ENCODE results near the gene ORC6.

The ORC6 gene

GRCh38 chr16:46719528-46719927, 30.1 kb downstream of the ORC6 start:
- Histone ChIP-seq H3K27me3 (replicated peaks; ENCODE audit: insufficient read depth, low read length) (no peaks in the 10 kb centered on the region), H2AFZ (ENCODE audit: low read length) (no peak overlapping the region), H3K9me3 (replicated peaks; ENCODE audit: insufficient read depth, low read length) (no peaks in the 10 kb centered on the region), H4K20me1 (ENCODE audit: insufficient read depth, low read length) (no peaks in the 10 kb centered on the region), H3K4me1 (ENCODE audit: low read length) (no peaks in the 10 kb centered on the region), H3K4me2 (ENCODE audit: low read depth, low read length) (no peak overlapping the region), H3K79me2 (ENCODE audit: low read length) (no peaks in the 10 kb centered on the region), H3K9ac (ENCODE audit: low read length) (no peak overlapping the region), H3K4me3 (ENCODE audit: low read length) (no peak overlapping the region), H3K36me3 (replicated peaks; ENCODE audit: insufficient read depth, low read length) (no peaks in the 10 kb centered on the region), H3K27ac (ENCODE audit: low read length) (no peak overlapping the region), H3F3A (ENCODE audit: insufficient read depth, low read length) (no peaks in the 10 kb centered on the region), H3K9me2 (replicated peaks; ENCODE audit: insufficient read depth, low read length) (no peaks in the 10 kb centered on the region)
- no peak for DNase-seq
- no peak for TF ChIP-seq CTCF (IDR thresholded peaks at IDR 0.05; ENCODE audit: low read length)
- TF ChIP-seq EZH2 (optimal IDR thresholded peaks at IDR 0.05; ENCODE audit: low read depth, low read length) = no peak
- TF ChIP-seq EZH2phosphoT487 (IDR thresholded peaks at IDR 0.05; ENCODE audit: low read length) = no peak

- H3K27ac ChIP-seq (ENCODE audit: low read length) = no peak overlapping the region
- H3K4me3 ChIP-seq (ENCODE audit: low read length) = no peak overlapping the region
- H3K27me3 ChIP-seq (replicated peaks; ENCODE audit: insufficient read depth, low read length) = no peaks in the 10 kb centered on the region
- no peaks in the 10 kb centered on the region for H3K36me3 ChIP-seq (replicated peaks; ENCODE audit: insufficient read depth, low read length)
- no peak for TF ChIP-seq EZH2phosphoT487 (IDR thresholded peaks at IDR 0.05; ENCODE audit: low read length)
- no peak for TF ChIP-seq EZH2 (optimal IDR thresholded peaks at IDR 0.05; ENCODE audit: low read depth, low read length)
- TF ChIP-seq CTCF (IDR thresholded peaks at IDR 0.05; ENCODE audit: low read length) = no peak
- no peaks in the 10 kb centered on the region for H4K20me1 ChIP-seq (ENCODE audit: insufficient read depth, low read length)
- no peak overlapping the region for H2AFZ ChIP-seq (ENCODE audit: low read length)
- H3K9me3 ChIP-seq (replicated peaks; ENCODE audit: insufficient read depth, low read length) = no peaks in the 10 kb centered on the region
- H3K79me2 ChIP-seq (ENCODE audit: low read length) = no peaks in the 10 kb centered on the region
- H3K4me1 ChIP-seq (ENCODE audit: low read length) = no peaks in the 10 kb centered on the region
- H3K4me2 ChIP-seq (ENCODE audit: low read depth, low read length) = no peak overlapping the region
- no peak for DNase-seq
- H3F3A ChIP-seq (ENCODE audit: insufficient read depth, low read length) = no peaks in the 10 kb centered on the region
- H3K9me2 ChIP-seq (replicated peaks; ENCODE audit: insufficient read depth, low read length) = no peaks in the 10 kb centered on the region
- no peak overlapping the region for H3K9ac ChIP-seq (ENCODE audit: low read length)
These were observed 31.2 kb downstream of the ORC6 start for GRCh38 chr16:46720619-46721018.

DNA sequence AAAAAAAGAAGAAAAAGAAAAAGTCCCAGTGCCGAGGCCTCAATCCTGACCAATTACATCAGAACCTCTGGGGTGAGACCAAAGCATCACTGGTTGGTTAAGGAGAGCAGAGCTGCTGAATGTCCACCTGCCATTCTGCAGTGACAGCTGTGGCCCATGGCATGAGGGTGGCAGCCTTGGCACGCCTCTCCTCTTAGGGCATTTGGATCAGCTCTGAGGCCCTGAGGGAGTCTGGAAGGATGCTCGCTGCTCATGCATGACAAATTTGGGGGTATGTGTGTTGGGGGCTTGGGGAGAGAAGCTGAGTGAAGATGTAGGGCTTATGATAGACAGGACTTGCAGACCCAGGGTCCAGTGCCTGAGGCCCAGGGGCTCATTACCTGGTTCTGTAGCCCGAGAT, 32.4 kb downstream of the ORC6 start:
- Histone ChIP-seq H3K27ac (ENCODE audit: low read length) (no peak overlapping the region), H3K9ac (ENCODE audit: low read length) (no peak overlapping the region), H3F3A (ENCODE audit: insufficient read depth, low read length) (no peaks in the 10 kb centered on the region), H3K27me3 (replicated peaks; ENCODE audit: insufficient read depth, low read length) (no peaks in the 10 kb centered on the region), H3K4me1 (ENCODE audit: low read length) (no peaks in the 10 kb centered on the region), H4K20me1 (ENCODE audit: insufficient read depth, low read length) (no peaks in the 10 kb centered on the region), H3K36me3 (replicated peaks; ENCODE audit: insufficient read depth, low read length) (no peaks in the 10 kb centered on the region), H3K9me2 (replicated peaks; ENCODE audit: insufficient read depth, low read length) (no peaks in the 10 kb centered on the region), H3K9me3 (replicated peaks; ENCODE audit: insufficient read depth, low read length) (no peaks in the 10 kb centered on the region), H3K79me2 (ENCODE audit: low read length) (no peaks in the 10 kb centered on the region), H3K4me3 (ENCODE audit: low read length) (no peak overlapping the region), H3K4me2 (ENCODE audit: low read depth, low read length) (no peak overlapping the region), H2AFZ (ENCODE audit: low read length) (no peak overlapping the region)
- TF ChIP-seq CTCF (IDR thresholded peaks at IDR 0.05; ENCODE audit: low read length) (no peak), EZH2phosphoT487 (IDR thresholded peaks at IDR 0.05; ENCODE audit: low read length) (no peak), EZH2 (optimal IDR thresholded peaks at IDR 0.05; ENCODE audit: low read depth, low read length) (no peak)
- no peak for DNase-seq

Data from MM.1S (cell line).